ENCODE measurements around the gene SPCS1. TPM values are rescaled to one million over a fixed set of nuclear protein-coding genes. Genes with fewer than 3 reads are reported as not detected.

The SPCS1 gene
- total RNA-seq, 4 donors from 2014 or later = 49.2 to 138 (median 84.9) TPM

GRCh38 chr3:52730681-52731080, 24.8 kb downstream of the SPCS1 start:
- ATAC-seq (ENCODE audit: low FRiP score) (no peak), DNase-seq (ENCODE audit: low spot score) (no peak)
- TF ChIP-seq CTCF (IDR thresholded peaks at IDR 0.05) = no peak

DNA sequence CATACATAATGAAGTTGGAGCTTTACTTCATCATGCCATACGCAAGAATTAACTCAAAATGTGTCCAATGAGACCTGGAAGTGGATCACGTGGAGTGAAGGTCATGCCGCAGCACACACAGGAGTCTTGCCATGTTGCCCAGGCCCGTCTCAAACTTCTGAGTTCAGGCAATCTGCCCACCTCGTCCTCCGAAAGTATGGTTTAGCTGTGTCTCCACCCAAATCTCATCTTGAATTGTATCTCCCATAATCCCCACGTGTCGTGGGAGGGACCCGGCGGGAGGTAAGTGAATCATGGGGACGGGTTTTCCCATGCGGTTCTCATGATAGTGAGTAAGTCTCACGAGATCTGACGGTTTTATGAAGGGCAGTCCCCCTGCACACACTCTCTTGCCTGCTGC, 25.7 kb downstream of the SPCS1 start:
- TF ChIP-seq CTCF (IDR thresholded peaks at IDR 0.05) = no peak
- DNase-seq (ENCODE audit: low spot score) = no peak
- ATAC-seq (ENCODE audit: low FRiP score) = no peak

DNA sequence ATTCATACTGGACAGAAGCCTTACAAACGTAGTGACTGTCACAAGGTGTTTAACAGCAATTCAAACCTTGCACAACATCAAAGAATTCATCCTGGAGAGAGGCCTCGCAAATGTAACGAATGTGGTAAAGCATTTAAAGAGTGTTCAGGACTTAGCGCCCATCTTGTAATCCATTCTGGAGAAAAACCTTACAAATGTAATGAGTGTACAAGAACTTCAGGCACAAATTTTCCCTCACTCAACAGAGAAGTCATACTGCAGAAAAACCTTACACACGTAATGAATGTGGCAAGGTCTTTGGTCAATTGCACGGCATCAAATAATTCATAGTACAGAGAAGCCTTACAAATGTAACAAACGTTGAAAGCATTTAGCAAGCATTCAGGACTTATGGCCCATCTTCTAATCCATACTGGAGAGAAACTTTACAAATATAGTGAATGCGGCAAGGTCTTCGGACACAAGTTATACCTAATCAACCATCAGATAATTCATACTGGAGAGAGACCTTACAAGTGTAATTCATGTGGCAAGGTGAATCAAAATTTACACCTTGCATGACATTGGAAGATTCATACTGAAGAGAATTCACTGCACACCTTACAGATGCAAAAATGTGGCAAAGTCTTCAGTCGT, 27.5 kb downstream of the SPCS1 start:
- ATAC-seq (ENCODE audit: low FRiP score) (no peak), DNase-seq (ENCODE audit: low spot score) (no peak)
- no peak for TF ChIP-seq CTCF (IDR thresholded peaks at IDR 0.05)

GRCh38 chr3:52739730-52740129, 33.8 kb downstream of the SPCS1 start:
- DNase-seq (ENCODE audit: low spot score) = no peak
- TF ChIP-seq CTCF (IDR thresholded peaks at IDR 0.05) = no peak
- ATAC-seq (ENCODE audit: low FRiP score) = no peak

DNA sequence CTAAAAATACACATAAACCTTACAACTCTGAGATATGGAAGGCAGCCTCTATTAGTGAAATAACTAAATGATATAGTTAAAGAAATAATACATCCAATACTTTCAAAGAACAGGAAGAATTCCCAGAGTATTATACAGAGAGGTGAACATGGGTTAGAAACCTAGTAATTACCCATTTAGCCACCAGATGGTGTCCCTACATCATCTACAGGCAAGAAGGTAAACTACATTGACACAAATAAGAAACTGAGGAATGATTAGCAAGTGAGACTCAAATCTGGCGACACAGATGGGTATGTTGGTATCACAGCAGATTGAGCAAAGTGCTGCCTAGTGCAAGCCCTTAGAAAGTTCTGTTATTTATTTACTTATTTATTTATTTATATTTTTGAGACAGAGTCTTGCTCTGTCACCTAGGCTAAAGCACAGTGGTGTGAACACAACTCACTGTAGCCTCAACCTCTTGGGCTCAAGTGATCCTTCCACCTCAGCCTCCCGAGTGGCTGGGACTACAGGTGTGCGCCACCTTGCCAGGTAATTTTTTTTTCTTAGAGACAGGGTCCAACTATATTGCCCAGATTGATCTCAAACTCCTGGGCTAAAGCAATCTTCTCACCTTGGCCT, 36.6 kb downstream of the SPCS1 start:
- ATAC-seq (ENCODE audit: low FRiP score) (no peak), DNase-seq (ENCODE audit: low spot score) (no peak)
- no peak for TF ChIP-seq CTCF (IDR thresholded peaks at IDR 0.05)

DNA sequence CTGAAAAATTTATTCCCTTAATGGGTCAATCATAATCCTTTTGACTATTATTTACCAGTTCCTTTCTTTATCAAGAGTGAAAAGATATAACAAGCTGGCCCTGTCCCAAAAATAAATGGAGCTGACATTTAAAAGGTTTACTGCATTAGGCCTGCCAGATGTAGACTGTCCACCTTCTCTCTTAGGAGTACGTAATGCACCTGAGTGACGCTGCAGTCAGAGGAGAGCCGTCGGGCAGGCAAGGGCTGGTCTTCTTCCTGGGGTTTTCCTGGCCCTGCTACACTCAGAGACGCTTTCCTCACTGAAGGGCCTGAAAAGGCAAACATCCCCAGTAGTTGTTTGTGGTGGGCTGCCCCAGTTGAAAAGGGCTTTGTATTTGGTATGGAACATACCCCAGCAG, 37.2 kb downstream of the SPCS1 start:
- no peak for TF ChIP-seq CTCF (IDR thresholded peaks at IDR 0.05)
- DNase-seq (ENCODE audit: low spot score) (no peak), ATAC-seq (ENCODE audit: low FRiP score) (no peak)

- no peak for DNase-seq (ENCODE audit: low spot score)
- no peak for ATAC-seq (ENCODE audit: low FRiP score)
- TF ChIP-seq CTCF (IDR thresholded peaks at IDR 0.05) = no peak
Observed at GRCh38 chr3:52743721-52744120, 37.8 kb downstream of the SPCS1 start.

All from omental fat pad (tissue), 4 donors.